GOT3 (cell line): ENCODE measurements around the gene KCNRG.
"Not testable (repeated sequence)": the region's sequence is repeated elsewhere in the genome, so short reads cannot be mapped to it uniquely, and the experiment has no call there.

Experiments used
- DNase-seq: peaks from one replicate; lab custom pipeline; 2025; ENCODE audit warnings: mixed read lengths; lab: John Stamatoyannopoulos, UW

The KCNRG gene

DNA sequence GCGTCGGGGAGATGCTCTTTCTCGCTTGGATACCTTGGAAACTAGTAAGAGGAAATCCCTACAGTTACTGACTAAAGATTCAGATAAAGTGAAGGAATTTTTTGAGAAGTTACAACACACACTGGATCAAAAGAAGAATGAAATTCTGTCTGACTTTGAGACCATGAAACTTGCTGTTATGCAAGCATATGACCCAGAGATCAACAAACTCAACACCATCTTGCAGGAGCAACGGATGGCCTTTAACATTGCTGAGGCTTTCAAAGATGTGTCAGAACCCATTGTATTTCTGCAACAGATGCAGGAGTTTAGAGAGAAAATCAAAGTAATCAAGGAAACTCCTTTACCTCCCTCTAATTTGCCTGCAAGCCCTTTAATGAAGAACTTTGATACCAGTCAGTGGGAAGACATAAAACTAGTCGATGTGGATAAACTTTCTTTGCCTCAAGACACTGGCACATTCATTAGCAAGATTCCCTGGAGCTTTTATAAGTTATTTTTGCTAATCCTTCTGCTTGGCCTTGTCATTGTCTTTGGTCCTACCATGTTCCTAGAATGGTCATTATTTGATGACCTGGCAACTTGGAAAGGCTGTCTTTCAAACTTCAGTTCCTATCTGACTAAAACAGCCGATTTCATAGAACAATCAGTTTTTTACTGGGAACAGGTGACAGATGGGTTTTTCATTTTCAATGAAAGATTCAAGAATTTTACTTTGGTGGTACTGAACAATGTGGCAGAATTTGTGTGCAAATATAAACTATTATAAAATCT, 2.7 kb upstream of the KCNRG start:
- DNase-seq, result no peak

DNA sequence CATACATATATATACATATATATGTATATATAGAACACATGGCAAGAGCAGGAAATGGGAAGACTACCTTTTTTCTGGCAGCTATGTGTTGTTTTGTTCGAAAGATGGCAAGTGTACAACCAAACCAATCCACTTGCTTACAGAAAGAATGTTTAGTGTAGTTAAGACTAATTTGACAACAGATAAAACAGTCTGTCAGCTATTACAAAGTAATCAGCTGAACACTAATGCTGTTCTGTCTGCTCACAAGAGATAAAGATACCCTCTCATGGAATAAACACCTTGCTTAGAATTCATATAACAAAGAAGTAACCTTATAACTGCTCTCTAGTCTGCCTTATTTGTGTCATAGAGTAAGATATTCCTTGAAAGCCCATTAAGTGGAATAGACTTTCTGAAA, 858 bp upstream of the KCNRG start:
- DNase-seq, result no peak

DNA sequence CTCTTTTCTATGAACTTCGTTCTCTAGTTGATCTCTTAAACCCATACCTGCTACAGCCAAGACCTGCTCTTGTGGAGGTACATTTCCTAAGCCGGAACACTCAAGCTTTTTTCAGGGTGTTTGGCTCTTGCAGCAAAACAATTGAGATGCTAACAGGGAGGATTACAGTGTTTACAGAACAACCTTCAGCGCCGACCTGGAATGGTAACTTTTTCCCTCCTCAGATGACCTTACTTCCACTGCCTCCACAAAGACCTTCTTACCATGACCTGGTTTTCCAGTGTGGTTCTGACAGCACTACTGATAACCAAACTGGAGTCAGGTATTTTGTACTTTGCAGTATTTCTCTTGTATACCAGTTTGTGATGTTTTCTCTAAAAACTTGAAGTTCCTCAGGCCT, 506 bp downstream of the KCNRG start:
- DNase-seq, result no peak

DNA sequence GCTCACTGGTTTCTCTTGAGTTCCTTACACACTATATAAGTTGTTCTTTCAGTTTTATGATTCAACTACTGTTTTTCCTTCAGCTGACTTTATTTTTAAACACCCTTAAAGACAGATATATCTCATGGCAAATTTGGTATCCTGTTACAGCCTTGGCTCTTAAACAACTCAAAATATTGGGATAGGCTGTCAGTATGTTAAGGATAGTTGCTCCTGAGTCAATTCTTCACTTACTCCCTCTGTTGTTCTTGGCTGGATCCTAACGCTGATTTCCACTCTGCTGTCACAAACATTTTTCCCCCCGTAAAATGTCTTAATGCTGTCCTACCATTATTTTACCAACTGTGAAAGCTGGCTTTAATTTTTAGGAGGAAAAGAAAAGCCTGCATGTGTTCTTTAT, 1.2 kb downstream of the KCNRG start:
- no peak for DNase-seq

DNA sequence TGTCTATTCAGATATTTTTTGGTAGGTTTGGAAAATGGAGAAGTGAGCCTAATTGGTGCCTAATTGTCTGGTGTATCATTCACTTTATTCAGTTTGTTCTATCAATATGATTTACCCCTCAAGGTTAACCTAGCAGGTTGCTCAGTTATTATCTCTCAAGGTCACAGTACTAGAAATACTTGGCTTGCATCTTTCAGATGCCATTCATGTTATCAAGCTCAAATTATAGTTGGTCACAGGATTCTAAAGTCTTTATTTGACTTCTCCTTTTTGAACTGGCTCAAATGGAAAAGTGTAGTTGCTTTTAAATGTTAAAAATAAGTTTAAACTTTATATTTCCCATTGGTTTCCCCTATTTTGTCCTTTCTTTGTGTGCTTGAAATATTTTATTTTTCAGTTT, 2.6 kb downstream of the KCNRG start:
- DNase-seq, result no peak

DNA sequence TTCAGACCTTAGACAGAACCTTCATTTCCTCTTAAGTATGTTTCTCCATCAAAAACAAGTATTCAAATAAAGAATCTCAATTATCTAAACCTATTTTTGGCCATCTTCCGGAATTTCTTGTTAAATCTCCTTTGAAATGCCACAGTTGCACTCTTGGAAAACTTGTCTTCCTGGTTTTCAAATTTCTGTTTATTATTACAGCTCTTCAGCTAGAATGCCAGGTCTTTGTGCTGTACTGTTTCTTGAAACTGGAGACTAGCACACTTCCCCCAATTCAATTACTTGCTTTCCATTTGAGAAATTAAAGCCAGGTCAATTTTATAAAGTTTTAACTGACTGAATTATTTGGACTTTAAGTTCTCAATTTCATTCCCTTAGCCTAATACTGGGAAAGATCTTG, 10.2 kb downstream of the KCNRG start:
- DNase-seq, result no peak

DNA sequence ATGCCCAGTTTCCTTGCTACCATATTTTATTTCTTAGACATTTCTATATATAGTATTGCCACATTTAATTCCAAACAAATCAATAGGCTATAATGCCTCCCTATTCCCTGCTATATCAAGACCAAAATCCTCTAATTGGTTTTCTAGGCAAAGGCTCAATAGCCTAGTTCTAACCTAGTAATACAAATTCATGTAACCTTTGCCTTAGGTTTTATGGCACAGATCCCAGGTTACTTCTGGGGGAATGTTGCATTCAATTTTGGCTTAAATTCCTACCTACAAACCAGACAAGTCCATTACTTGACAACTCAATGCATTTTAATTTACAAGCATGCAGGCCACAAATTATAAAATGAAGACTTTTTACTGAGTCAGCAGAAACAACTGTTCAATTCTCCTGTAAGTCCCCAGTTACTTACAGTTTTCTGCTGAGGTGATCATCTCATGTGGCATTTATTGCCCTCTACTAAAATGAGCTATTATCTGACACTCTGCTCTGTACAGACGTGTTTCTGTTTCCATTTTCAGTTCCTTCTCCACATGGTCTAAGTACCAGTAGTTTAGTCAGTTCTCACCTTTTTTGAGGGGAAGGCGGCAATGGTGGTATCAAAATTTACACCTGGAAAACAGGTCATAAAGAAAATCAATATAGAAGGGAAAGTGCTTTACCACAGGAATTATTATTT, 11.7 kb downstream of the KCNRG start:
- DNase-seq, result no peak

DNA sequence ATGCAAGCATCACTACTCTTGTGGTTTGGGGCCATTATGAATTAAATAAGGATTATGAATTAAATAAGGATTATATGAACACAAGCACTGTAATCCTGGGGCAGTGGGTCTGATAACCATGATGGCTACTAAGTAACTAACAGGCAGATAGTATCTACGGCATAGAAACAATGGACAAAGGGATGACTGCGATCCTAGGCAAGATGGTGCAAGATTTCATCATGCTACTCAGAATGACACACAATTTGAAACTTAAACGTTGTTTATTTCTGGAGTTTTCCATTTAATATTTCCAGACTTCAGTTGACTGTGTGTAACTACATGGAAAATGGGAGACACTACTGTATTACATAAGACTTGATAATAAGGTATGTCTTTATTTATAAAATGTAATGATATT, 15.1 kb downstream of the KCNRG start:
- DNase-seq, result no peak

DNA sequence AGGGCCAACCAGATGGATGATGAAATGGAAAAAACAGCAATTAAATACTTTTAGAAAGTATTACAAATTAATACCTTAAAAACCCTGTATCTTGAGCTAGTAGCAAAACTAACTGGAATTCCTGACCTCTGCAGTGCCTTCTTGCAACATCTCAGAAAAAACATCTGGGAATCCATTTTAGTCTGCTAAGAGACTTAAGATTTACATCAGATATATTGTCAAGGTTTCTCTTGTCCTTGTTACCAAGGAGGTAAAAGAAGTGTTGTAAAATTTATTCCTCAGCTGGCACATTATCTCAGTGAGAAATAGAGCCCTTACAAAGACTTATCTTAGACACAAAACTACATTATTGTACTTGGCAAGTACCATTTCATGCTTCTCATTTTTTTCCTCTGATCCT, 18.5 kb downstream of the KCNRG start:
- DNase-seq, result no peak

DNA sequence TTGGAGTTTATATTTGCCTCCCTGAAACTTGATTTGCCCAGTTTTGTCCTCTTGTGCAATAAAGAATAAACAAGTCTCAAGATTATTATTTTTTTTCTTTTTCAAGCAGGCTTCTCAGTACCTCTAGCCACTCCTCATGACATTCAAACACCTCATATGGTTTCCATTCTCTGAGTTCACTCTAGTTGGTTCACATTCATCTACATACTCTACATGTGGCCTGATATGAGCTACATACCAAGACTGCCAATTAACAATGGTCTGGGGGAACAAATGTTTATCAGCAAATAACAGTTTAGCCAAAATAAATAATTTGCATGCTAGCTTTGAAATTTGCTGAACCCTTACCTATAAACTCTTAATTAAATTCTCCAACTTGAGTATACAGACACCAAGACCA, 22.5 kb downstream of the KCNRG start:
- no peak for DNase-seq

DNA sequence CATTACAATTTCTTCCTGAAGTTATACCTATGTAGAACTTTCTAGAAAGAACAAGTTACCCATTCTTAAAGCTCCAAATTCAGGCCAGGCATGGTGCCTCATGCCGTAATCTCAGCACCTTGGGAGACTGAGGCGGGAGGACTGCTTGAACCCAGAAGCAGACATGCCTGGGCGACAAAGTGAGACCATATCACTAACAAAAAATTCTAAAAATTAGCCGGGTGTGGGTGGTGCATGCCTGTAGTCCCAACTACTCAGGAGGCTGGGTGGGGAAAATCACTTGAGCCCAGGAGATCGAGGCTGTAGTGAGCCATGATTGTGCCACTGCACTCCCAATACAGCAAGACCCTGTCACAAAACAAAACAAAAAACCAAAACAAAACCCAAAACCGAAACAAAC, 23.0 kb downstream of the KCNRG start:
- DNase-seq, result no peak

DNA sequence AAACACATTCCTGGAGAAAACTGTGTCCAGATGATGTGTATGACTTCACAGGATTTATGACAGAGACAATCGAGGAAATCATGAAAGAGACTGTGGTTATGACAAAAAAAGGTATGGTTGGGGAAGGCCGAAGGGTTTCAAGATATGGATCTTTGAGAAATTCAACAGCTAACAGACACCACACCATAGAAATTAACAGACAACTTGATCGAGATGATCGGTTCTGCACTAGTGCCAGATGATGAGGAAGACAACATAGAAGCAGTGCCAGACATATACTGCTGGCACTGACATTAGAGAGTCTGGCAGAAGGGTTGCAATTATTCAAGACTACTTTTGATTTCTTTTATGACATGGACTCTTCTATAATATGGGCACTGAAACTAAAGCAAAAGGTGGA, 37.2 kb downstream of the KCNRG start:
- no peak for DNase-seq

DNA sequence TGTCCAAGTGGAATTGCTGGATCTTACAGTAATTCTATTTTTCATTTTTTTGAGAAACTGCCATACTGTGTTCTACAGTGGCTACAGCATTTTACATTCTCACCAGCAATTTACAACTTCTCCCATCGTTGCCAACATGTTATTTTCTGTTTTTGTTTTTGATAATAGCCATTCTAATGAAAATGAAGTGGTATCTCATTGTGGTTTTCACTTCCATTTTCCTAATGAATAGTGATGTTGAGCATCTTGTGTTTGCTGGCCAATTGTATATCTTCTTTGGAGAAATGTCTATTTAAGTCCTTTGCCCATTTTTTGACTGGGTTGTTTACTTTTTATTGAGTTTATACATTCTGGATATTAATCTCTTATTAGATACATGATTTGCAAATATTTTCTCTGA, 38.6 kb downstream of the KCNRG start:
- no peak for DNase-seq

DNA sequence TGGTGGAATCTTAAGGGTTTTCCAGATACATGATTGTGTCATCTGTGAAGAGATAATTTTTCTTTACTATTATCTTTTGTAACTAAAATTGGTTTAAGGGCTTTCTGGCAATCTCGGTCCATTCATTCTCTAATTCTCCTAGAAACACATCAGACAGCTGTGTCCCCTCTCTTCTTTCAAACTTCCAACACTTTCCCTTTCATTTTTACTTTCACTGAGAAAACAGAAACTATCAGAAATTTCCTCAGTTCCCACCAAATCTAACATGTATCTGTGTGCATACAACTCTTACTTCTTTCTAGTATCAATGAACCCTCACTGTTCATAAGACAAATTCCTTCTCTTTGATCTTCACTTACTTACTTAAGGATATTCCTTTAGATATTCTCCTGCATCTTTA, 40.2 kb downstream of the KCNRG start:
- DNase-seq, result no peak

DNA sequence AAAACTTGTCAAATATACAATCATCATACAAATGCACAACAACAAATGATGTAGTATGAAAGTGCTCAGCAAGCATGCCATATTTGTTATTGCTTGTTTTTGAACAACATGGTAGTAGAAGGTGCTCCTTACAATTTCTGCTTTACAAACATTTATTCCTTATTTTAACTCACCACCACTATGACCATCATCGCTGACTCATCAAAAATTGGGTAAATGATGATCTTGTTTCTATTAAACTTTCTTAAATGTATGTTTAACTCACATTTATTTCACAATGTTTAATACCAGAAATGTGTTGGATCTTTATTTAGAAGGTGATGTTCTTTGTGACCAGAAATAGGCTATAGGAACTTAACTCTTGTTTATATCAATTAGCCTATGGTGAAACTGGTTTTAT, 45.5 kb downstream of the KCNRG start:
- no peak for DNase-seq

DNA sequence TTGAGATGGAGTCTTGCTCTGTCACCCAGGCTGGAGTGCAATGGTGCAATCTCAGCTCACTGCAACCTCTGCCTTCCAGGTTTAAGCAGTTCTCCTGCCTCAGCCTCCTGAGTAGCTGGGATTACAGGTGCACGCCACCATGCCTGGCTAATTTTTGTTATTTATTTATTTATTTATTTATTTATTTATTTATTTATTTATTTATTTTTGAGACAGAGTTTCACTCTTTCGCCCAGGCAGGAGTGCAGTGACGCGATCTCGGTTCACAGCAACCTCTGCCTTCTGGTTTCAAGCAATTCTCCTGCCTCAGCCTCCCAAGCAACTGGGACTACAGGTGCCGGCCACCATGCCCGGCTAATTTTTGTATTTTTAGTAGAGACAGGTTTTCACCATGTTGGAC, 47.1 kb downstream of the KCNRG start:
- DNase-seq, result not testable (repeated sequence)

DNA sequence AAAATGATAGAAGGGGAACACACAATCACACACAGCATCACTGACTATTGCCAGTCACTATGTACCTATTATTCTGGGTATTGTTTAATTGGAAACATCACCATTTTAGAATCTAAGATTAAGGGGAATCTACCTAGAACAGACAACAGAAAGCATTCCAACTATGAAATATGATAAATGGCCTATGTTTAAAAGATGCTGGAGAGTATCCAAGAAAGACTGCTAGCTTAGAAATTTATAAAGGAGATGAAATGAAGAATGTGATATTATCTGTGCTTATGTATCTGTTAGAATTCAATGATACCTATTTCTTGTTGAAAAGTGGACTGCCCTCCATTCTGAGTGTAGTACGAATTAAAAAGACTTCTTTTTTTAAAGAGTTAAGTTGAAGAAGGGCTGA, 50.5 kb downstream of the KCNRG start:
- DNase-seq, result no peak

DNA sequence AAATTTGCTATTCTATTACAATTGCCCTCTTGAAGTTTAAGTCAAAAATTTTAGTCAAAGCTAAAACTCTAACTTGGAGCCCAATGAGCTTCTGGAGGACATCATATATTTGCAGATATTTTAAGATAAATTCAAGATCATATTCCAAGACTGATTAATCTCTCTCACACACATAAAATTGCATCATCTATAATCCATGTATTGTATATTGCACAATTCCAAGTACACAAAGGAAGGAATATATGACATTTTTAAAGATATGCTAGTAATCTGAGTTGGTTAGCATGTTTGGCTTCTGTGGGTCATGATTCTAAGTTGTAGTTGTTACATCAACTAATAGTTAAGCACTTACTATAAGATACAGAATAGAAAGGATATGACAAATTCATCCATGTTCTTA, 53.3 kb downstream of the KCNRG start:
- DNase-seq, result no peak

DNA sequence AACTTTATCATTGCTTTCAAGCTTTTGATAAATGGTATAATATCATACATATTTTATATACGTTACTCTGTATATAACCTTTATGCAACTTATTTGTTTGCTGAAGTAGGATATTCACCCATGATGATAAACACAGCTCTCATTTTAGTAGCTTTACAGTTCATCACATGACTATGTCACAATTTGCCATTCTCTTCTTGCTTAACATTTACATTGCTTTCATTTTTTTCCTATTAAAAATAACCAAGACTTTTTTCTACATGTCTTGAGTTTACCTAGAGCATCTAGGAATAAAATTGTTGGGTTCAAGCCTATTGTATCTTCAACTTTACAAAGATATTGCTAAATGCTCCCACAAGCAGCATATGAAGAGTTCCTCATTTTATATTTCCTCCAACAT, 54.0 kb downstream of the KCNRG start:
- no peak for DNase-seq

DNA sequence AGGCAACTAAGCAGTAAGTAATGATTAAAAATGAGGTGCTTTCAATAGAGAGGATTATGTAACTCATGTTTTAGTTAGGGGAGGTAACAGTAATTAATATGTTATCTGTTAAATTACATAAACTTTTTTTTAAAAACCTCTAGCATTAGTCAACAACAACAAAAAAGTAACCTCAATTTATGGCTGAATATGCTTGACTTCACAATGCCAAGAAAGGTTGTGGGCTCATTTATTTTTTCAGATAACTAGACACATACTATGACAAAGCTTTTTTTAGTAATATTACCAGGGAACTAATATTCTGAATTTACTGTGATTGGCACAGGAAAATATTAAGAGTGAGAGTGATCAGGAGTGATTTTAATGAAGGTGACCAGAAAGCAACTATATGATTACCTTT, 54.9 kb downstream of the KCNRG start:
- no peak for DNase-seq
